Measurements from ENCODE around the gene TFEB.

DNA sequence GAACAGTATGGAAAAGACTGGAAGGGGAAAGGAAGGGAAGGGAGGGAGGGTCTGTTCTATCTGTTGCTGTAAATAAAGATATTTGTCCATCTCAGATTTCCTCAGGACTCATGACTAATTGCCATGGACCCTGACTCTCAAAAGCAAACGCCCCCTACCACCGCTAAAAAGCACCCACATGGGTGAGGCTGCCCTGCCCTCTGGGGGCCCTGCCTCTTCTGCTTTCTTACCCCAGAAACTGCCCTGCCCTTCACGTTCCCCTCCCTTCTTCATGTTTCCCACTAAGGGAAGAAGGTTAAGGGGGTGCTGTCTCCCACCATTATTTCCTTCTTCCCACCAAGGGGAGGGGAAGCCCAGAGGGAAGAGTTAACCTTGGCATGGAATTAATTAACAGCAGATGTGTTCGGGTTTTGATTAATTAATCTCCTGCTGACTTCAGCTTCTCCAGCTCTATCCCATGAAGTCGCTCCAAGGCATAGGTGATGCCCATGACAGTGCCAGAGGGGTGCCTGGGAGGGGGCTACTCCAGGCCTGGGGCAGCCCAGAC is 81.2 kb downstream of the TFEB start:
- TF ChIP-seq POLR2A (IDR thresholded peaks at IDR 0.05) (no peak), POLR2AphosphoS5 (IDR thresholded peaks at IDR 0.05) (no peak), CTCF (IDR thresholded peaks at IDR 0.05) (no peak)
